Endometrial microvascular endothelial cells (primary cell): ENCODE data around the gene MAP3K1. TPM values are rescaled to one million over a fixed set of nuclear protein-coding genes. Genes with fewer than 3 reads are reported as not detected.
"Not testable (repeated sequence)": the region's sequence is repeated elsewhere in the genome, so short reads cannot be mapped to it uniquely, and the experiment has no call there.

Experiments used
- in situ Hi-C: cut with HindIII; loops from 2 replicates; pipeline ENCODE4 v1.10.0; 2017; ENCODE audit warnings: low sequenced_read_pairs, low pct_unique_long_range_greater_than_20kb; ENCODE audit errors: inconsistent ontology term
- total RNA-seq: library from RNA; depleted of rRNA; stranded (reverse); fragments of >200 nt; gene quantifications from one replicate; pipeline ENCODE4 v1.2.3, GENCODE V29; 2015; ENCODE audit errors: inconsistent ontology term

The MAP3K1 gene
- total RNA-seq, 1 donor from 2014 or later: 8.2 TPM

GRCh38 chr5:56814361-56814962 is 887 bp upstream of the MAP3K1 start:
- in situ Hi-C loops: no loop called here

GRCh38 chr5:56815658-56816545 is 553 bp downstream of the MAP3K1 start:
- in situ Hi-C loops: no loop called here

GRCh38 chr5:56816546-56817081 is 1.3 kb downstream of the MAP3K1 start:
- in situ Hi-C loops: no loop called here

DNA sequence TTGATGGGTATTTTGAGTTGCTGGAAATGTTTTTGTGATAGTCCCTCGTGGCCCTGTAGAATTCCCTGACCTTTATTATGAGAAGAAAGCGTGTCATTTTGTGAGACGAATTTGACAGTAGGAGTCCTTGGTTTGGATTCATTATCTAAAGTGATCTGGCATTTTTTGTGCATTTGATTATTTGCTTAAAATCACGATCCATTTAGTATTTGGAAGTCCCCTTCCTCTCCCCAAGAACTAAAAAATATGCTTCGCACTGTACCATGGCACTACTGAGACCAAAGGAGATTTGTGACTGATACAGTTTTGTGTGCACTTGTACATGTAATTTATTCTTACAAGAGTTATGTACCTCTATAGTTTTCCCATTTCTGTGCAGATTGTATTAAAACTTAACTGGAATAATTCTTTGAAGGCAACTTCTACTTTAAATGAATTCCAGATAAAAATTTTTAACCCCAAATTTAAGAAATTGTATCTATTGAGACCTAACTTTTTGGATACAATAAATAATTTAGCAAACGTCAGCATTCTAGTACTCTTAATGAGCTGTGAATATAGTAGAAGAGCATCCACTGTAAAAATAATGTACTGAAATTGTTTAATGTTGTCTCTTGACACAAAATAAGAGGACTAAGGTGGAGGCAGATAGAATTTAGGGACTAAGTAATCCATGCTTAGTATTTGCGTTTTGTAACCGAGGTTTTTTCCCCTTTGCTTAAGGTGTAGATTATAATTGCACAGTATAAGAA is 2.1 kb downstream of the MAP3K1 start:
- in situ Hi-C loops: no loop called here

GRCh38 chr5:56818450-56819037 is 3.2 kb downstream of the MAP3K1 start:
- in situ Hi-C loops: no loop called here

DNA sequence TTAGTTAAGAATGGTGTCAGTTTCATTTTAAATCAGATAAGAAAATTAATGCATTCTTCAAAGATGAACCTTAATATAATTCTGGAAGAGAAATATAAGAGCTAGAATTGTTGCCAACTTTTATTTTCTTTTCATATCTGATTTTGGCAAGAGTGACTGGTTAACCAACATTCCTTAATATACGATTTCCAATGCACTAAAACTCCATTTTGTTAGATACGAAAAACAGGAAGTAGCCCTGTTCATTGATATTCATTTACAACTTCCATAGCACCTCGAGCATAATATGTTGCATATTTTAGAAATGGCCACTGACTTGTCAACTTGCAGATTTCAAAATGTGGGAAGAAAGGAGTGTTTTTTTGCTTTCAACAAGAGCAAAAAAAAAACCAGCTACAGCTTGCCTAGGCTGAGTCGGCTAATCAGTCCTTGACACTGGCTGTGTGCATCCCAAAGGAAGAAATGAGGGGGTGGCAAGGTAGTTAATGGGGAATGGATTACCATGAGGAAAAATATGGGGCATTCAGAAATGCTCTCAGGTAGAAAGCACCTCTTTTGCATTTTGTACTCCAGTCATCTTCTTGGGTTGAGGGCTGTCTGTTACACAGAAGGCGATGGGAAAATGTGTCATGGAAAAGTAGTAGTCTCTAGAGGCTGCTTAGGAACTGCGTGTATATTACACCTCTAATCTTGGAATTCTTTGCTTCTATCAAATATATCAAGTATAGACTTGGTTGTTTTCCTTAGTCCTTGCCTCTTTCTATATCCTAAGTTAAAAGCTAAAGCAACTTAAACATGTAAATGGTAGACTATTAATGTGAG is 3.9 kb downstream of the MAP3K1 start:
- in situ Hi-C loops: no loop called here

GRCh38 chr5:56821868-56822267 is 6.5 kb downstream of the MAP3K1 start:
- in situ Hi-C loops: not testable (repeated sequence)

- in situ Hi-C loops: no loop called here
These were observed 7.6 kb downstream of the MAP3K1 start for GRCh38 chr5:56822981-56823380.

GRCh38 chr5:56824019-56824418 is 8.7 kb downstream of the MAP3K1 start:
- in situ Hi-C loops: no loop called here

- in situ Hi-C loops: no loop called here
These were observed 10.0 kb downstream of the MAP3K1 start for GRCh38 chr5:56825222-56825824.

GRCh38 chr5:56827049-56827448 is 11.7 kb downstream of the MAP3K1 start:
- in situ Hi-C loops: no loop called here

DNA sequence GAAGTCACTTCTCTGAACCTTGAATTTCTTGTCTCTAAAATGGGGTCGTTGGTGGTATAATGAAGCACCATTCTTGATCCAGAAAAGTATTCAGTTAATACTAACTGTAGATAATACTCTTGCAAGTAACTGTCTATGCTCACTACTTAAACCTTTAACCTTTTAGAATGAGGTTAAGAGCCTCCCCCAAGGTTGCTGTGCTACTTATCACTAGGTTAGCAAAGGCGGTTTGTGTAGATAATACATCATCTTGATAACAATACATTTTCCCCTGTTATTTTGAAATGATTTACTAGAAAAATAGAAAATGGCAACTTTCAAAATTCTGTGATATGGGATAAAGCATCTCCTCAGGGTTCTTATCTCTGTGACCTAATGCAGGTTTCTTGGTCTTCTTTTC is 12.6 kb downstream of the MAP3K1 start:
- in situ Hi-C loops: no loop called here

- in situ Hi-C loops: no loop called here
These were observed 14.0 kb downstream of the MAP3K1 start for GRCh38 chr5:56829137-56829908.

DNA sequence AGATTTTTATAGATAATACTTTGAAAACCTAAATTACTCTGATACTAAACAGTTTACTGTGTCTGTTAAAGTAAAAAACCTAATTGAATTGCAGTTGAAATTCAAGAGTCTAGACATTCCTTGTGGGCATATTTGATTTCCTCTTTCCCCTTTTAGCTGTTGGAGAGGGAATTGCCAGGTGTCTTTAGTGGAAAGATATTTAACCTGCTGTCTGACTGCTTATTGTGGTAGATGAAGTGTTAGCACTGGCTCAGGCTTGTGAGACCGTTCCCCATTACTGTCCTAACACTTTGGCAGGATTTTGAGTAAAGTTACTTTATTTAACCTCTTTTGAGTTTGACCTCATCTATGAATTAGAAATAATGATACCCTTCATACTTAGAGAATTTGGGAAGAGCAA is 16.4 kb downstream of the MAP3K1 start:
- in situ Hi-C loops: no loop called here

DNA sequence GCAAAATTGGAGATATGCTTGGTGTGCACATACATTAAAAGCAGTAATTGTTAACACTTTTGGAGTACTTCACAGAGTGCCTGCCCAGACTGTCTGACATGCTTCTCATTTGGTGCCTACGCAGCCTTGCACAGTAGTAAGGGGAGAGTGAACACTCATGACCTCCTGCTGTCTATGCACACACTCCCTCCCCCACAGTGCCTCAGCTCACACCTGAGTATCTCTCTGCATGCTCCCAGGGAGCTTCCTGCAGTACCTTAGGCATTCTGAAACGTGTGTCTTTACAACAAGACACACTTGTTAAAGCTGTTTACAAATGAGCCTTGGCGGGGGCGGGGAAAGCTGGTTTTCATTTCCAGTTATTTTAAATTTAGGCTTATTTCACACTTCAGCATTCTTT is 18.0 kb downstream of the MAP3K1 start:
- in situ Hi-C loops: no loop called here

GRCh38 chr5:56837381-56837780 is 22.0 kb downstream of the MAP3K1 start:
- in situ Hi-C loops: no loop called here

- in situ Hi-C loops: no loop called here
These were observed 22.6 kb downstream of the MAP3K1 start for GRCh38 chr5:56837956-56838355.
